A549 treated with Hydrocortisone at 1 μM for 4 hours (cell line): ENCODE data around the gene SRRM3. TPM values are rescaled to one million over a fixed set of nuclear protein-coding genes. Genes with fewer than 3 reads are reported as not detected.

Source experiments
- total RNA-seq: library from RNA; stranded (reverse); fragments of 200-300 nt; extraction: Qiagen RNA extraction; gene quantifications from 5 replicates; pipeline ENCODE4 v1.2.3, GENCODE V29; 2022

SRRM3 gene
- total RNA-seq = 8.8 to 12.6 TPM (median 11.1 TPM) in 5 replicates

GRCh38 chr7:76201732-76202665 is at the start of gene SRRM3:
Gene SRRM3 (plus strand): TSS chr7:76201896. CDS start chr7:76235067, 33,171 bp downstream.

GRCh38 chr7:76302347-76303201 is 100.9 kb downstream of the SRRM3 start, which contains the start of gene HSPB1:
Gene HSPB1 (plus strand): TSS chr7:76302673. CDS start chr7:76302713, 40 bp downstream.

Other genes starting within 250 kb of the SRRM3 start
- gene TMEM120A, start 207.3 kb upstream of the SRRM3 start, total RNA-seq = 37.8 to 45.6 TPM (median 45.0 TPM) in 5 replicates
- 42.1 to 51.7 TPM (median 44.1 TPM) in 5 replicates for gene STYXL1, start 153.9 kb upstream of the SRRM3 start, total RNA-seq
- gene MDH2, start 153.8 kb upstream of the SRRM3 start, total RNA-seq = 315 to 434 TPM (median 396 TPM) in 5 replicates
- gene HSPB1, start 100.8 kb downstream of the SRRM3 start, total RNA-seq = 815 to 1,578 TPM (median 1,448 TPM) in 5 replicates
- 196 to 280 TPM (median 223 TPM) in 5 replicates for gene YWHAG, start 157.1 kb downstream of the SRRM3 start, total RNA-seq
- gene SSC4D, start 207.8 kb downstream of the SRRM3 start, total RNA-seq = 0.71 to 1.4 TPM (median 1.1 TPM) in 5 replicates
- 14.0 to 22.8 TPM (median 19.9 TPM) in 5 replicates for gene ZP3, start 223.1 kb downstream of the SRRM3 start, total RNA-seq